Effector CD8-positive, alpha-beta T cell (primary cell): ENCODE data around the gene SDC3.
"Not testable (repeated sequence)": the region's sequence is repeated elsewhere in the genome, so short reads cannot be mapped to it uniquely, and the experiment has no call there.

ENCODE experiments used
- DNase-seq: peaks from one replicate; lab custom pipeline; 2025; lab: John Stamatoyannopoulos, UW

Gene SDC3

DNA sequence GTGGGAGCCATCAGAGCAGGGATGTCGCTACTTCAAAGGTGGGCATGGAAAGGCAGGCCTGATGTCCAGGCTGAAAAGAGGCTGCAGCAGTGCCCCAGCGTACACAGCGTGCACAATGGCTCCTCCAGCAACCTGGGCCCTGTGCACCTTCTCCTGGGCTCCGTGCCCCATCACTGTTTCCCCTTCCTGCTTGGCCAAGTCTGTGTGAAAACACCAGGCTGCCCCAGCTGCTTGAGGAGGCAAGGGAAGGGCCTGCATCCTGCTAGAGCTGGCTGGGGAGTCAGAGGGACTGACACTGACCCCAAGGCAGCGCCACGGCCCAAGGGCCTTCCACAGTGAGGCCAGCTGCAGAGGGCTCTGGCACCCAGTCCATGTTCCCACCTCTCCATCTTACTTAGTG lies 33.4 kb downstream of the SDC3 start:
- no peak for DNase-seq

DNA sequence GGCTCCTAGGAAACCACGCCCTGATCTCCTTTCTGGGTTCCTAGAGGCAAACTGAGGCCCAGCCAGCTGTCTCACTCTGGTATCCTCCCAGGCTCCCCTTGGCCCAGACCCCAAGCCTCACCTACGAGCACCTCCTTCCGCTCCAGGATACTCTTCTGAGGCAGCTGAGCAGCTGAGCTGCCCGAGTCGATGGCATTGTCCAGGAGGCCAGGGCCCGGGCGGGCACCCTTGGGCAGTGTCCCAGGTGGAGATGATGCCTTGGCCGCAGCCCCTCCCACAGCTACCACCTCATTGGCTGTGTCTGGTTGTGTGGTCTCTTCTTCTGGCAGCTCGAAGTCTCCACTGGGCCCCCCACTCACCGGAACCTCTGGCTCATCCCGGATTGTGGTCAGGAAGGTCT lies 34.4 kb downstream of the SDC3 start:
- no peak for DNase-seq

DNA sequence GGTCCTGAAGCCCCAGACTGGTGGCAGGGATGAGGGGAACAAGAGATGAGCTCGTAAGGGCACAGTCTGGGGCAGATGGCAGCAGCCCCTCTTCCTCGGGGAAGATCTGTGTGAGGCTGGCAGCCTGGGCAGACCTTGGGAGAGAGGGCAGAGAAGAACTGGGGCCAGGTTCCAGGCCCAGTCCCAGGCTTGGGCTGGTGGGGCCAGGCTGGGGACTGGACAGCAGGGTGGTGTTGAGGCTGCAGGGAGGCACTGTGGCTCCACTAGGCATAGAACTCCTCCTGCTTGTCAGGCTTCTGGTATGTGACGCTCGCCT lies 35.7 kb downstream of the SDC3 start:
- DNase-seq = no peak

DNA sequence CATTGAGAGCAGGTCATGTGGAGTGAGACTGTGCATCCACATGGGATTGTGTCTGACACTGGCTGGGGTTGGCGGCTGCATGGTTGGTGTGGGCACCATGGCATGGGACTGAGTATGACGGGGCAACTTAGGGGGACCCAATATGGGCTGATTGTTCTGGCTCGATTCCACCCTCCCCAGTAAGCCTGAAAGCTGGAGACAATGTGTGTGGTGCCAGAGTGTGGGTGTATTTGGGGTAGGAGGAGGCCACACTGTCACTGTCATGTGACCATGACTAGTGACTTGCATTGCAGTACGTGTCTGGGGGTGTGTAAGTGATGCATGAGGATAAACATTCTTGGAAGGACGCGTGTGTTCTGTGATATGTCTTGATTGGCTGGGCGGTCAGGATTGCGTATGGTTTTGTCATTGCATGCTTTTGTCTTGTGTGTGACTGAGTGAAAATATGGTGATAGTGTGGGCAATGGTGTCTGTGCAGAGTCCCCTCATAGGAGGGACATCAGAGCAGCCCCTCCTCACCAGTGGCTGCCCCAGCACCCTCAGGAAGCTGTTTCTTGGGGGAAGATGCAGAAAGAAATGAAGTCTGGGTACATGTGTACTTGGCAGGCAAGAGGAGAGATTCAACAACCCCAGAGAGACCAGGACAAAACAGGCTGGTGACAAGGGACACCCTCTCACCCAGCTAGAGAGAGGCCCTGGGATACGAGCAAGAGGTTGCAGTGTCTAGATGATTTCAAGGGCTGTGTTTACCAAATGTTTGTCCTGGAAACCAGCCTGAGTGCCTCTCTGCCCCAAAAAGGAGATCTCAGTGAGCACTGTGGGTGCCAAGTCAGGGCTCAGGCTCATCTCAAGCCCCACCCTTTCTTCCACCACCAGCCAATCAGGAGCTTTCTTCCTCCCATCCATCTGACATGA lies 36.3 kb downstream of the SDC3 start:
- no peak for DNase-seq

DNA sequence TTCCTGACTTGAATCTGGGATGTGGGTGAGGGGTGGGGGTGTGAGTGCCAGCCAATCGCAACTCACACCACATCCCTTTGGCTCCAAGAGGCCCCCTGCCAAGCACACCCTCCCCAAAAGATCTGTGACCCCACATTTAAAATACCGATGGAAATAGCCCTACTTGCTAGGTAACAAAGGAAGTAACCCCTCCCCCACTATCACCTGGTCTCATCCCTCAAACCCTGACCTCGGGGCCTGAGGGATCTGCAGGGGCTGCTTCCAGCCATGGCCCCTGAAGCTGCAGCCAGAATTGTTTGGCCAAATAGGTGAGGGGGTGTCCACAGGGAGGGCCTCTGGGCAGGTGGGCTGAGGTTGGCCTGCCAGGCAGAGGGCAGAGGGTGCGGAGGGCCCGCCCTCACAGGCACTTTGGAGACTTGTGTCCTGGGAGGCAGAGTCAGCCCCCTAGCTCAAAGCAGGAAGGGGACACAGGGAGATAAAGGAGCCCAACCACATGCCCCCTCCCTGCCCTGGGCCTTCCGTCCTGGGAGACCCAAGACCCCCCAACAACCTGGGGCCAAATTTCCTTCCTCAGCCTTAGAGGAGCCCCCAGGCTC lies 37.2 kb downstream of the SDC3 start:
- DNase-seq = no peak

DNA sequence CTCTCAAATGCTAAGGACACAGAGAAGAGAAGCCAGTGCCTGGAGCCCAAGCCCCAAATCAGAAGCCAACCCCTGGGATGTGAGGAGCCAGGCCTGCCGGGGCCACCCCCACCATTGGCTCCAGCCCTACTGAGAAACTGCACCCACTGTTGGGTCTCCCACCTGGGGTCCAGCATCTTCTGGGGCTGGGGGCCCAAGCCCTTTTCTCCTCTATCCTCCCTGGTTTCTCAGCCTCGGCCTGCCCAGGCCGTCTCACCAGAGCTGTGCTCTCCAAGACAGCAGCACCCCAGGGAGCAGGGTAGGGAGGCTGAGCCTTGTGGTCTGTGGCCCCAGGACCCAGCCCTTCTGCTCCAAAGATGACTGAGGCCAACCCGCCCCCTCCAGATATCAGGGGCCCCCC lies 37.9 kb downstream of the SDC3 start:
- no peak for DNase-seq

DNA sequence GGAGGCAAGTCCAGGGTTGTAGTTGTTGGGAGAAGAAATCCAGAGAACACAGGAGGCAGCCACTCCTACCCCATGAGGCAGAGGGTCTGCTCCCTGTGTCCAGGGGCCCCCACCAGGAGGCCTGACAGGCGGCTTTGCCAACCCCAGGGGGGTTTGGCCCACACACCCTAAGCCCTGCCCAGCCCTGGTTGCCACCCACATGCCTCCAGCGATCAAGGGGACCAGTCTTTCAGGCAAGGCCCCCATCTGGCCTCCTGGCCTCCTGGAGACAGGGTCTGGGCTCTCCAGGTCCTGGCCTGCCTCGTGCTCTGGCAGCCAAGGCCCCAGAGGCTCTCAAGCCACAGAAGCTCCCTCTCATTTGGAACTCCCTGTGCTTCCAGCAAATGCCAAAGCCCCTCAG lies 38.5 kb downstream of the SDC3 start:
- DNase-seq = no peak

DNA sequence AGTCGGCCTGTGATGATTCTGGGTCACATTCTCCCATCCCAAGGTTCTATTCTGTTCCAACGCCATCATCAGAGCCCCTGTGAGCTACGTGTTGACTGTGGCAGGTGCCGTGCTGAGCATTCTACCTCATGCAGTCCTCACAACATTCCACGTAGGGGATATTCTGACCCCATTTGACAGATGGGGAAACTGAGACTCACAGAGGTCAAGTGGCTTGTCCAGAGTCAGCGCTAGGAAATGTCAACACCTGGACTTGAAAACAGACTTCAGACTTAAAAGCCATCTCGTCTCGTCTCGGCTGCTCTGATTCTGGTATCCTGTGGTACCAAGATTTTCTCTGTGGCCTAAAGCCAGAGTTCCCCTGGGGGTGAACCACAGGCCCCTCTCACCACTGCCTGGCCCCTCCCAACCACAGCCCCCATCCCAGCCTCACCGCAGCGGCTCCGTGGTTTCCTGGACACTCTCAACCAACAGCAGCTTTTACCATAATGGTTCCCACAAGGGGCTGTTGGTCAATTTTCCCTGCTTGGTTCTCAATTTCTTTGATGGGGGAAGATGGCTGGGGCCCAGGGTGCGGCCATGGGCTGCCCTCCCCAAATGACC lies 39.6 kb downstream of the SDC3 start:
- no peak for DNase-seq

DNA sequence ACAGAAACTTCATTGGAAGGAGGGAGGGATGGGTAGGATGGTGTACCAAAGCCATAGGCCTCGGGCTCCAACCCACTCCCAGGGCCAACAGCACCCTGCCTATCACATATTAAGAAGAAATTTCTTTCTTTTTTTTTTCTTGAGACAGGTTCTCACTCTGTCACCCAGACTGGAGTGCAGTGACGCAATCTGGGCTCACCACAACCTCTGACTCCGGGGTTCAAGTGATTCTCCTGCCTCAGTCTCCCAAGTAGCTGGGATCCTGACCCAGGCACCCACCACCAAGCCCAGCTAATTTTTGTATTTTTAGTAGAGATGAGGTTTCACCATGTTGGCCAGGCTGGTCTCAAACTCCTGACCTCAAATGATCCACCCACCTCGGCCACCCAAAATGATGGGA lies 40.5 kb downstream of the SDC3 start:
- not testable (repeated sequence) for DNase-seq

DNA sequence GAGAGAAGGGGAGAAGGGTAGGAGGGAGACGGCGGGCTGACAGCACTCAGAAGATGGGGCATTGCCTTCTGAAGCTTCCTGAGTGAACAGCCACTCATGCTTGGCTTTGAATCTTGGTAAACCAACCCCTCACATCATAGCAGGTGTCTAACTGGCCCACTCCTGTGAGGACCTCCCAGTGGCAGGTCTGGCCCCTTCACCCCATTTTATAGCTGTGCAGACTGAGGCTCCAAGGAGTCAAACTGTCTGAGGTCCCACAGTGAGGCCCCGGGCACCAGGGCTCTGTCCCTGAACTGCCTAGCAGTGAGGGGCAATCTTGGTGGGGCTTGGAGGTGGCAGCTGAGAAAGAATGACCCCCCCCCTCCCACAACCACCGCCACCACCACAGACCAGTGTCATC lies 41.0 kb downstream of the SDC3 start:
- DNase-seq = no peak

DNA sequence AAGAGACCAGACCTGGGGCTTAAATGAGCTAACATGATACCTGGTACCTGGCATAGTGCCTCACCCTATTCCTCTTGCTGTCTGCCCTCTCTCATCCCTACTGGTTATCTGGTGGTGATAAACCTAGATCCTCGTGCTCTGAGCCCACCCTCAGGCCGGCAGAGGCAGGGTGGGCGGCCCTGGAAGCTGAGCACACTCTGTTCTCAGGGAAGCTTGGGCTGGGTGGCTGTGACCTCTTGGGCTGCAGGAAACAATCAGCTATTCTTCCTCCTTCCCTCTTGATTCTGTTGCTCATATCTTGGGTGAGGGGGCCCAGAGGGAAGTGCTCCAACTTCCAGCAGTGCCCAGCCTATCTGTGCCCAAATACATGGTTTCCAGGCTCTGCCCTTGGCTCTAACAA lies 42.0 kb downstream of the SDC3 start:
- no peak for DNase-seq

DNA sequence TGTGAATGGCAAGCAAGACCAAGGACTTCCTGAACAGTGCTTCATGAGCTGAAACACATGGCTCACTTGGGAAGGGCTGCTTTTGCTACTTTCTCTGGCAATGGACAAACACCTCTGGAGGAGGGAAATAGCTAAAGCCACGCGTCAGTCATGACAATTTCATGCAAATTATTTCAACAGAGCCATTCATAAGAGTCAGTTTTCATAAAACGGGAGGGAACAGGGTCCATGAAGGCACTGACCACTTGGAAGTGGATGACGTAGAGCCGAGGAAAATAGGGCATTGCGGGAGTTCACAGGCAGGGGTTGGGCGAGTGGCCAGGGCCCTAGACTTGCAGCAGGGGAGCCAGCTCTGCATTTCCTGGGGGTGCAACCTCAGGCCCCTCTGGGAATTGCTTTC lies 43.9 kb downstream of the SDC3 start:
- no peak for DNase-seq

DNA sequence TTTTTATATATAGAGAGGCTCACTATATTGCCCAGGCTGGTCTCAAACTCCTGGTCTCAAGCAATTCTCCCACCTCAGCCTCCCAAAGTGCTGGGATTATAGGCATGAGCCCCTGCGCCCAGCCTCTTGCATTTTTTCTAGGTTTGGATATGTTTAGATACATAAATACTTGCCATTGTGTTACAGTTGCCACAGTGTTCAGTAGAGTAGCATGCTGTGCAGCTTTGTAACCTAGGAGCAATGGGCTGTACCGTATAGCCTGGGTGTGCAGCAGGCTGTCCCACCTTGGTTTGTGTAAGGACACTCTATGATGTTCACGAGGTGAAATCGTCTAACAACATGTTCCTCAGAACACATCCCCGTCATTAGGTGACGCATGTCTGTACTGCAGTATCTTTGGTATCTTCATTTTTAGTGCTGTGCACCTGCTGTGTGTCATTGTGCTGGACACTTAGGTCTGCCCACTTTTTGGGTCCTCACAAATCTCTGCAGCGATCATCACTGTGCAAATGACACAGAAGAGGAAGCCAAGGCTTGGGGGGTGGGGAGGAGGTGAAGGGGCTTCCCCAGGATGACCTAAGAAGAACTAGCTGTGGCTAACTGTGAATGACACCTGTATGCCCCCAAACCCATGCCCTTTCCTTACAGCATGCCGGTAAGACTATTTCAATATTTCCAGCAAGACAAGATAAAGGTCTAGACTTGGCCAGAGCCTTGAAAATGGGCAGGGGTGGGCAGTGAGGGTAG lies 44.5 kb downstream of the SDC3 start:
- no peak for DNase-seq

DNA sequence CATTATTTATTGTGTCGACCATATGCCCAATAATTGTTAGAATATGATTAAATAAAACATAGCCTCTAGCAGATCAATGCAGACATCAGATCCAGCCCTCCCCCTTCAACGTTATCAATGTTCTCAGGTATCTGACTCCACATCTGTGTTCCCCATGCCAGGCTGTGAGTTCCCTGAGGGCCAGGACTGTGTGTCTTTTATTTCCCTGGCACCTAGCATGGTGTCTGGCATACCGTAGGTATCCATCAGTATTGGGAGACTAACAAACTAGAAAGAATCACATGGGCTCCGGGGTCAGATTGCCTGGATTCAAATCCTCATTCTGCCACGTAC lies 48.3 kb downstream of the SDC3 start:
- no peak for DNase-seq

DNA sequence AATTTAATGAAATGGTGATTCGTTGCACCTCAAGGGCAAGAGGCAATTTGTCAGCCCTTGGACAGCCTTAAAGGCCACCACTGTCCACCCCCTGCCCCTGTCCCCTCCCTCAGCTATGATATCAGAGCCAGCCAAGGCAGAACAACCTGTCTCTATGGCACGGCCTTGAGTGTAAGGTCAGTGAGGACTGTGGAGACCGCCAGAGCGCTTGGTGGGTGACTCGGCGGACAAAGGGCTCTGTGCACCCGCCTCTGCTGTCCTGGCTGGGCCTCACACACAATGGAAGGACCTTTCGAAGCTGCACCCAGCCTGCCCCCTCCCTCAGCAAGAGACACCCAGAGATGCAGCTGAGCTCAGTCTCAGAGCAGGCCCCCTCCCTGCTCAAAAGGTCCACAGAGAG lies 50.6 kb downstream of the SDC3 start:
- no peak for DNase-seq

DNA sequence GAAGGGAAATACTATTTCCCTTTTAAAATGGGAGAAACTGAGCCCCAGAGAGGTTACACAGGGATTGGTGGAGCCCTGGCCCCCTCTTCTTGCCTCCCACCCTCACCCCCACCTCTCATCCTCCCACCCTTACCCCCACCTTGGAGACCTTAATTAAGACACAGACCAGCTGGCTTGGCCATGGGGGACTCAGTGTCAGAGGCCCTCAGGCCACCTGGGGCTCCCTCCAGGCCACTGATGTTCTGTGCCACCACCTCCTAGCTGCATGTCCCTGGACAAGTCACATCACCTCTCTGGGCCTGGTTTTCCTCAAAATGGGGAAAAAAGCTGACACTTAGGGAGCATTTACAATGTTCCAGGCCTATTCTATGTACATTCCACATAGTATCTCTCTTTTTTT lies 51.5 kb downstream of the SDC3 start:
- no peak for DNase-seq

DNA sequence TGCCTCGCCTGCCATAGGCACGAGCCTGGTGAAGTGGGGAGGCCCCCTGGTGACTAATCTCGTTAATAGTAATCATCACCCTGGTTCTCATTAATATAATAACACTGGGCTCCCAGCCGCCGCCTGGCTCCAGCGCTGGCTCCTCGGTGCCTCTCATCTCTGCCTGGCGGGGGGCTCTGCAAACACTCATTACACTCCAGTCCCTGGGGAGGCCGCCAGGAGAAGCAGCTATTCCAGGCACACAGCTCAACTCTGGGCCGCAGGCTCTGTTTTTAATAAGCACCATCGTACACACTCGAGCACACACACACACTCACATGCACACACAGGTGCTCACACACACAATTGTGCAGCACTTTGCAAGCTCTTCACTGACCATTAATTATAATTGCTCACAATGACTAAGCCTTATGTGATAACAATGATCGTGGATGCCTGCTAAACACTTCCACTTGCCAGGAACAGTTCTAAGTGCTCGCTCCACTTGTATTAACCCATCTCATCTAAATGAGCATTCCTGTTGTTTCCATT lies 52.2 kb downstream of the SDC3 start:
- DNase-seq = no peak

DNA sequence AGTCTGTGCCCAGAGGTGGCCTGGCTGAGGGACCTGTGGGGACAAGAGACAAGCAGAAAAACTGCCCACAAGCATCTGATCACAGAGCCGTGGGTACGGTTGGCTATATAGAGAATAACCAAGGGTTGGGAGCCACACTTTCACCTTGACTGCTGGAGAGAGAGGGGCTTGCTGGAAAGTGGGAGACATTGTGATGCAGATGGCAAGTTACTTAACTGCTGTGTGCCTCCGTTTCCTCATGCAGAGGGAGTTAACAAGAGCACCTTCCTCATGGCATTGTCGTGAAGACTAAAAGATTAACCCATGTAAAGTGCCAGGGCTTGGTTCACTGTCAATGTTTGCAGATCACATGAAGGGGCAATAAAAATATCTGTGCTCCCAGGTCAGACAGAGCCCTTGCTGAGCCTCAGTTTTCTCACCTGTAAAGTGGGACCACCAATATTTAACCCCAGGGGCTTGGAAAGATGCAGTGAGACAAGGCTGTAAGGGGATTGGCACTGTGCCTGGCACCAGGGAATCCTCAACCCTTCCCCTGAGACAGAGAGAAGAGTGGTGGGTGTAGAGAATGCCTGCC lies 52.8 kb downstream of the SDC3 start:
- no peak for DNase-seq

DNA sequence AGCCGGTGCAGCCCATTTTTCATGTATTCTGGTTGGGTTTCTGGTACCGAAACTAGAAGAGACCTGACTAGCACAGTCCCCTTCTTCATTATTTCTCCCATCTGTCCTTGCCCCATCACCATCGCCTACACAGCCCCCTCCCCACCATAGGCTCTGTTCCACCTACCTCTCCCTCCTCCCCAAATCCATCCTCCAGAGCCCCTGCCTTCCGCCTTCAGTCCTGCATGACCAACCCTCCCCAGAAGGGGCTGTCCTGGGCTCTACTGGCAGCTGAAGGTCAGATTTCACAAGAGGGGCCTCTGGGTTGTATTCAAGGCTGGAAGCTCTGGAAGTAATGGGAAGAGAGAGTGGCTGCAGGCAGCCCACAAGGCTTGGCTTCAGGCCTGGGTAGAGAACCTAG lies 55.2 kb downstream of the SDC3 start:
- no peak for DNase-seq

DNA sequence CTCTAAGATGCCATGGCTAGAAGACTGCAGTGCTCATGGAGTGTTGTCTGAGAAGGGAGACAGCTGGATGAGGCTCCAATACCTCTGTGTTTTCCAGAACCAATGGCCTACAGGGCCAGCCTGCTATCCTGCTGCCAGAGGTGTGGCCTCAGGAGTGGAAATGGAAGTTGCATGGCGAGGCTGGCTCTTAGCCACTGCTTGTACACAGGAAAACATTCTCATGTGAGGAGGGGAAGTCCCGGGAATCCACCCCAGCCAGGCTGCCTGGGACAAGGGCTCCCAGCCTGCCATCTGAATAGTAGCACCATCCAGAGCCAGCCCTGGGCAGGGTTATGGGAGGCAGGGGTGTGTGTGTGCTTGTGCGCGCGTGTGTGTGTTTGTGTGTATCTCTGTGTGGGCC lies 56.5 kb downstream of the SDC3 start:
- DNase-seq = no peak

DNA sequence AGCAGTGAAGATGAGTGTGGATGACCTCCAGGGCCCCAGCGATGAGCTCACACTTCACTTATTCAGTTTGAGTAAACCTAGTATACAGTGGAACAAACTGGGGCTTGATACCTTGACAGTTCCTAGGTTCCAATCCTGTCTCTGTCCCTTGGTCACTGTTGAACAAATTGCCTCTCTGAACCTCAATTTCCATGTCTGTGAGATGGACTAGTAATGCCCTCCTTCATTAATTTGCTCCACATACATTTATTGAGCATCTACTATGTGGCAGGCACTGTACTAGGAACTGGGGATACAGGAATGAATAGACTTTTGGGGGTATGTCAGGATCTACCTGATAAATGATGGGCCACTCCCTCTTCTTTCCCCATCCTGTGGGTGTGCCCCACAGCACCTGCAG lies 57.3 kb downstream of the SDC3 start:
- no peak for DNase-seq

DNA sequence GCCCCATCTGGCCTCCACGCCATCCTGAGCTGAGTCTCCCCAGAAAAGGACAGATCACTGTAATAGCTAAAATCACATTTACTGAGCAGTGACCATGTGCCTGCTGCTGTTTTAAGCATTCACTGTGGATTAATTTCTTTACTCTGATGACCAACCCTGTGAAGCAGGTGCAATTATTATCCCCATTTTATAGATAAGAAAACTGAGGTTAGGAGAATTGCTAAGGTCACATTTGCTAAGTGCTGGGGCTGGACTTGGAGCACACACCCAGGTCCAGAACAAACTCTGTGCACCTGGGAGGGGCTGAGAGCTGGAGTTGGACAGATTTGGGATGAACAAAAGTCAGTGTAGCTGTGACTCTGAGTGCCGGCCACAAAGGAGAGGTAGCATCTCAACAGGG lies 58.0 kb downstream of the SDC3 start:
- DNase-seq = no peak
